RWPE1 (cell line): Measurements from ENCODE around the gene RBBP8NL.

Source experiments
- CTCF ChIA-PET: fragments of 350-600 bp; sonication (Branson Sonifier 250); formaldehyde crosslinking; extraction: SDS; loops from one replicate; lab custom pipeline; 2021; lab: Yijun Ruan, JAX
- POLR2A ChIA-PET: fragments of 400-600 bp; formaldehyde crosslinking; extraction: SDS; loops from one replicate; lab custom pipeline; 2020; ENCODE audit warnings: antibody characterized with exemption; ENCODE audit not compliant: low non-redundant PET; lab: Yijun Ruan, JAX
- DNase-seq: peaks from one replicate; pipeline ENCODE4 v3.0.0; 2012; ENCODE audit warnings: low spot score
- H3K27ac ChIP-seq: fragments of 450-650 bp; 2 replicates; pipeline ENCODE4 v1.5.1; 2017
- TF ChIP-seq, protein P1 (sequence below): fragments of 450-650 bp; conservative IDR thresholded peaks from 2 replicates; pipeline ENCODE4 v1.5.1; 2017; ENCODE audit warnings: low read depth, mild to moderate bottlenecking

RBBP8NL gene

GRCh38 chr20:62437496-62437895, 10.2 kb upstream of the RBBP8NL start:
- no peak for DNase-seq
- H3K27ac ChIP-seq, result no peak overlapping the region
- ChIA-PET CTCF (no interaction called here), POLR2A (no interaction called here)
- TF ChIP-seq, protein P1, sequence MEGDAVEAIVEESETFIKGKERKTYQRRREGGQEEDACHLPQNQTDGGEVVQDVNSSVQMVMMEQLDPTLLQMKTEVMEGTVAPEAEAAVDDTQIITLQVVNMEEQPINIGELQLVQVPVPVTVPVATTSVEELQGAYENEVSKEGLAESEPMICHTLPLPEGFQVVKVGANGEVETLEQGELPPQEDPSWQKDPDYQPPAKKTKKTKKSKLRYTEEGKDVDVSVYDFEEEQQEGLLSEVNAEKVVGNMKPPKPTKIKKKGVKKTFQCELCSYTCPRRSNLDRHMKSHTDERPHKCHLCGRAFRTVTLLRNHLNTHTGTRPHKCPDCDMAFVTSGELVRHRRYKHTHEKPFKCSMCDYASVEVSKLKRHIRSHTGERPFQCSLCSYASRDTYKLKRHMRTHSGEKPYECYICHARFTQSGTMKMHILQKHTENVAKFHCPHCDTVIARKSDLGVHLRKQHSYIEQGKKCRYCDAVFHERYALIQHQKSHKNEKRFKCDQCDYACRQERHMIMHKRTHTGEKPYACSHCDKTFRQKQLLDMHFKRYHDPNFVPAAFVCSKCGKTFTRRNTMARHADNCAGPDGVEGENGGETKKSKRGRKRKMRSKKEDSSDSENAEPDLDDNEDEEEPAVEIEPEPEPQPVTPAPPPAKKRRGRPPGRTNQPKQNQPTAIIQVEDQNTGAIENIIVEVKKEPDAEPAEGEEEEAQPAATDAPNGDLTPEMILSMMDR, result no peak

GRCh38 chr20:62436692-62437091, 9.4 kb upstream of the RBBP8NL start:
- POLR2A ChIA-PET, result no interaction called here
- H3K27ac ChIP-seq, result no peak overlapping the region
- DNase-seq, result no peak
- TF ChIP-seq, protein P1, result no peak
- CTCF ChIA-PET, result no interaction called here

- no peak overlapping the region for H3K27ac ChIP-seq
- CTCF ChIA-PET, result interaction anchor here (0.5 kb wide), 1 partner anchor 637 kb away, joined by 3 read pairs; no protein-coding TSS in a partner anchor
- TF ChIP-seq, protein P1, result no peak
- POLR2A ChIA-PET, result no interaction called here
- no peak for DNase-seq
These were observed 6.5 kb upstream of the RBBP8NL start for GRCh38 chr20:62433658-62434497.

DNA sequence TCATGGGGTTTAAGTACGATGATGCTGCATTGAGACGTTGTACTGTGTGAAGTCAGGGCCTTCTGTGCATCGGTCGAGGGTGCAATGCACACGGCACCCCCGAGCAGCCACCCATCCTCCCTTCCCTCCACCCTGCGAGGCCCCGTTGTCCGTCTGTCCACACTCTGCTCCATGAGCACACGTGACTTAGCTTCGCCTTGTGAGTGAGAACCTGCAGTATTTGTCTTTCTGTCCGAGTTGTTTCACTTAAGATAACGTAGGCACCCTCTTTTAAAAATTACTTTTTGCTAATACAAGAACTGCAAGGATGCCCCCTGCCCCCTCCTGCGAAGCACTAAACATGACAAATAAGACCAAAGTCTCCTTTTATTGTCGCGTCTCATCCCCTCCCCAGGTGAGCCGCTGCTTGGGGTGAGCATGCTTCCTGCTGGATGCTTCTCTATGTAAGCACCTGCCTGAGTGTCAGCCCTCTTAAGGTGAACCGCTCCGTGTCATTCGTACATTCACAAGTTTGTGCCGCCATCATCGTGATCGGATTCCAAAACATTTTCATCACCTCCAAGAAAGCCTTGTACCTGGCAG, 3.6 kb upstream of the RBBP8NL start:
- no peak overlapping the region for H3K27ac ChIP-seq
- TF ChIP-seq, protein P1, result no peak
- POLR2A ChIA-PET, result no interaction called here
- CTCF ChIA-PET, result interaction anchor here (0.7 to 1.3 kb wide), 3 partner anchors 11 to 186 kb away, joined by 3 to 5 read pairs (median 3); no protein-coding TSS in a partner anchor
- DNase-seq, result no peak

GRCh38 chr20:62430311-62430853, 3.0 kb upstream of the RBBP8NL start:
- TF ChIP-seq, protein P1, result no peak
- ChIA-PET CTCF (interaction anchor here (0.8 to 1.3 kb wide), 2 partner anchors 20 to 186 kb away, joined by 3 to 5 read pairs; no protein-coding TSS in a partner anchor), POLR2A (no interaction called here)
- no peak for DNase-seq
- no peak overlapping the region for H3K27ac ChIP-seq
